NCI-H1105 treated with DMSO at 0.1 percent for 48 hours (cell line): ENCODE data around the gene TUBA4A.

Experiments used
- DNase-seq: peaks from one replicate; lab custom pipeline; 2025; lab: John Stamatoyannopoulos, UW

TUBA4A gene

DNA sequence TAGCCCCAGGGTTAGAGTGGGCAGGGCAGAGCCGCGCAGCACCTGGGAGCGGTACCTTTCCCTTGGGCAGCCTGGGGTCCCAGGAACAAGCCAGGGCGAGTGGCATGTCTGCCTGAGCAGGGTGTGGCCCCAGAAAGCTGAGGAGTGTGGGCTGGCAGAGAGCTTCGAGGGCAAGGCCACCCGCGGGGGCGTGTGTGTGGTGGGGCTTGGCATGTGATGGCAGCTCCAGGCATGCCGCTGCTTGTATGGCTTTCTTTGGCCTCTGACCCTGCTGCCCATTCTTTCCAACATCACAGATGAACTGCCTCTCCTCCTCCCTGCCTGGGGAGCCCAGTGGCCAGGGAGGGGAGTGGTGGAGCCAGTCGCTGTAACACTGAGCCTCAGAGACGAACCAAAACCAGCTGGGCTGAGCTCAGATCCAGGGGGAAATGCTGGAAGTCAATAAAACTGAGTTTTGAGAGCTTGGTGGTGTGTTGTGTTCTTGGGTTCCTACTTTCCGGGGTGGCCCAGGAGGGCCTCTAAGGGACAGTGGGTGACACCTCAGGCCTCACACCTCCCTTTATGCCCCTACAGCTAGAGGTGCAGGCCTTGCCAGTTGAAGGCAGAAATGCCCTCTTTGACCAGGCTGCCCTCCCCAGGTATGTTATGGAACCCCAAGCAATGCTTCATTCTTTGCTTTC lies 32.9 kb upstream of the TUBA4A start:
- no peak for DNase-seq

DNA sequence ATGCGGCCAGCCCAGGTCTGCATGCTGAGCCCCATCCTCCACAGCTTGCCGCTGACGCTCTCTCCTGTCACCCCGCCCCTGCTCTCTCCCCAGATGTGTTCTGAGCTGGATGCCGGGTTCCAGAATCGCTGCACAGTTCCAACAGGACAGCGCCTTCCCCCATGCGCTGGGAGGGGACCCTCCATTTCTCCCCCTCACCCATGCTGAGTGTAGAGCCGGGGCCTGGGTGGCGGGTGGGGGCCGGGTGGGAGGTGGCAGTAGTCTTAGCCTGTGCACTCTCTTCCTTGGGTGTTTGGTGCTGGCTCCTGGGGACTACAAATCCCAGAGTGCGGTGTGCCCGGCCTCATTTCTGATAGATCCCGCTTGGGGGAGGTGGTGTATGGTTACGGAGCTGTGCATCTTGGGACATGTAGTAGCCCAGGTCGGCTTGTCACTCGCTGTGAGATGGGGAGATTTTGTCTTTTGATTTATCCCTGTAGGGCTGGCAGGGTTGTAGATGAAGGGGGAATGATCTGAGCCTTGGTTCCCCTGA lies 32.2 kb upstream of the TUBA4A start:
- no peak for DNase-seq

DNA sequence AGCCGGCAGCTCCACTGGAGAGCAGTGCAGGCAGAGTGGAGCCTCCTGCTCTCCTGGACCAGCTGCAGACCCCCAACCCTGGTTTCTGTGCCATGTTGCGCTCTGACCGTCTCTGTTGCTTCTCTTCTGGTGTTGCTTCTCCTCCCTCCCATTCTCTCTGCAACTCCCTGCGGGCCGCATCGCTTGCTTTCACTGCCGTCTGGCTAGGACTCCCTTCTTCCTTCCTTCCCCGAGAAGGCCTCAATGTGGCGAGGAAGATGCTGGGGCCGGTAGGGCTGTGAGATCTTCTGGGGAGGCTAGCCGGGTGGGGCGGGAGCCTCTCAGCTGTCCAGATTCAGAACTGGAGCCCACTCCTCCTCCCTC lies 31.6 kb upstream of the TUBA4A start:
- no peak for DNase-seq

DNA sequence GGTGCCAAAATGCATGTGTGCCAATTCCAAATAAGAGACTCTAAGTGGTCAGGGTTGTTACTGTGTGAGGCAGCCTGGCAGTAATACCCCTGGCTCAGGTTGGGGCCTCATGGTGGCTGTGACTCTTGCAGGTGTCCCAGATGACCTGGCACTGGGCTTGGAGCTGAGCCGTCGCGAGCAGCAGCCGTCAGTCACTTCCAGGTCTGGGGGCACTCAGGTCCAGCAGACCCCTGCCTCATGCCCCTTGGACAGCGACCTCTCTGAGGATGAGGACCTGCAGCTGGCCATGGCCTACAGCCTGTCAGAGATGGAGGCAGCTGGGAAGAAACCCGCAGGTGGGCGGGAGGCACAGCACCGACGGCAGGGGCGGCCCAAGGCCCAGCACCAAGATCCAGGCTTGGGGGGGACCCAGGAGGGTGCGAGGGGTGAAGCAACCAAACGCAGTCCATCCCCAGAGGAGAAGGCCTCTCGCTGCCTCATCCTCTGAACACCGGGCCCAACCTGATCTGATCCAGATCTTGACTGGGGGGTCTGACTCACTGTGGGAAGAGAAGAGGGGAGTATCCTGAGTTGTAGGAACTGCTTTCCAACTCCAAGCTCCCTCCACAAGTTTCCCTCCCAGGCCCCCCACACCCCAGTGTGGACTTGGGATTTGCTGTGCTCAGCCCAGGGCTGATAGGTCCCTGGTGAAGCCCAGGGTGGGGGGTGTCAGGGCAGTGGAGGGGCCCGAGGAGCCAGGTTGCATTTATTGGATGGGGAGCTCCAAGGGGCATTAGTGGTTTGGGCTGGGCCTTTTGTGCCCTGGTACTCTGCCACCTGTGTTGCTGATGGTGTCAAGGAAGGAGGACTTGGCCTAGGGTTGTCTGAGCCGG lies 31.0 kb upstream of the TUBA4A start:
- DNase-seq: no peak

DNA sequence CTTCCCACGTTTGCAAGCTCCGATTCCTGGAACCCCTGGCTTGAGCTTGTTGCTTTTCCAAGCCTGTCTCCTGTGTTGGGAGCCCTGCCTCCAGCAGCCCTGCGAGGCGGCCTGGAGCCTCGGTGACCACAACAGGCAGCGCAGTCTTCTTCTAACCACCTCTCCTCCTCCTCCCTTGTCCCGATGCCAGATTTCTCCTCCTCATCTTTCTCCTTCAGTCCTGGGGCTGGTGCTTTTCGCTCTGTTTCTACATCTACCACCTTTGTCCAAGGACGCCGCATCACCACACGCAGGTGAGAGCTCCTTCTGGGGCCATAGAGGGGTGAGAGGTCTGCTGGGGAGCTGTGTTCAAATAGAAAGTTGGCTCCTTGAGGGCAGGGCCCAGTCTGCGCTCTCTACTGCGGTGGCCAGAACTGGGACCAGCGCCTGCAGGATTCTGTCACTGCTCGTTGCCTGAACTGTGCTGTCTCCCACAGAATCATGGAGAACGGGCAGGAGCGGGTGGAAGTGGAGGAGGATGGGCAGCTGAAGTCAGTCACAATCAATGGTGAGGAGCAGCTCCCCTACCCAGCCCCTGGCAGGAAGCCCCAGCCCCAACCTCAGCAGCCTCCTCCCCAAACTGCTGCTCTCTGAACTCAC lies 29.3 kb upstream of the TUBA4A start:
- no peak for DNase-seq

DNA sequence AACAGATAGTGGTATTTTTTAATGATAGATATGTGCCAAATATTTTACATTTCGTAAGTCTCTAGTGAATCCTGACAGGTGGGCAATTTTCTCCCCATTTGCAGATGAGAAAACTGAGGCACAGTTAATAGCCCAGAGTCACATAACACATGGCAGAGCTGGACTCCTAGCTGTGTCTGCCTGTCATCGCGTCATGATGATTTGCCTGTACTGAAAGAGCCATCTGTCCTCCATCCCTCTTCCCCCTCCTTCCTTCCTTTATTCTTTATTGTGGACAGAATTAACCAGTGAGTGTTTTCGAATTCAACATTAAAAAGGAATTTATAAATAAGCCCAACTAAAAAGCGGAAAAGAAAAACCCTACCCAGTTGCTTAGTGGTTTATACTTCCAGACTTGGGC lies 28.7 kb upstream of the TUBA4A start:
- no peak for DNase-seq

DNA sequence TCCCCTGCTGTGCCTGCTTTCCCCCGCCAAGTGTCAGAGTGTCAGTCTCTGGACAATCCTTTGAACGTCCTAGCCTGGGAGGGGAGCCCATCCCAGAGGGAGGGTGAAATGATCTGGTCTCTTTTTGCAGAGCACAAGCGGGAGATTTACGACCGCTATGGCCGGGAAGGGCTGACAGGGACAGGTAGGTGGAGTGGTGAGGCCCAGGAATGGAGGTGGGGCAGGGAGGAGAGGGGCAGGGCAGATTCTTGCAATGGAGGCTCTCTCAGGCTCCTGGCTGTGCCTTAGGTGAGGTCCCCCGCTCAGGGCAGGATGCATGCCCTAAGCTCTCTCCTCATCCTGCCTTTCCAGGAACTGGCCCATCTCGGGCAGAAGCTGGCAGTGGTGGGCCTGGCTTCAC lies 27.9 kb upstream of the TUBA4A start:
- DNase-seq: no peak

DNA sequence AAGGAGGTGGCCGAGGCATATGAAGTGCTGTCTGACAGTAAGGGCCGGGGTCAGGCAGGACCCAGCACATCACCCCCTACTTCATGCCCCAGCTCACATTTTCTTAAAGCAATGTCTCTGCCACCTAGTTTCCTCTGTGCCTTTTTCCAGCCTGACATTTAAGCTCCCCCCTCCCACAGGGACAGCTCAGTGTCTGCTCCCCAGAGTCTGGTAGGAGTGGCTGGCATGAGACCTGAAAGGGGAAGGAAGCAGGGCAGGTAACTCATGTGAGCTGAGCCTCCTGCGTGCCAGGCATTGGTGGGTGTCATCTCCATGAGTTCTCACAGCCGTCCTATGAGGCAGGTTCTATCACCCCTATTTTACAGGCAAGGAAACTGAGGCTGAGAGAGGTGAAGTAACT lies 26.9 kb upstream of the TUBA4A start:
- DNase-seq: no peak

DNA sequence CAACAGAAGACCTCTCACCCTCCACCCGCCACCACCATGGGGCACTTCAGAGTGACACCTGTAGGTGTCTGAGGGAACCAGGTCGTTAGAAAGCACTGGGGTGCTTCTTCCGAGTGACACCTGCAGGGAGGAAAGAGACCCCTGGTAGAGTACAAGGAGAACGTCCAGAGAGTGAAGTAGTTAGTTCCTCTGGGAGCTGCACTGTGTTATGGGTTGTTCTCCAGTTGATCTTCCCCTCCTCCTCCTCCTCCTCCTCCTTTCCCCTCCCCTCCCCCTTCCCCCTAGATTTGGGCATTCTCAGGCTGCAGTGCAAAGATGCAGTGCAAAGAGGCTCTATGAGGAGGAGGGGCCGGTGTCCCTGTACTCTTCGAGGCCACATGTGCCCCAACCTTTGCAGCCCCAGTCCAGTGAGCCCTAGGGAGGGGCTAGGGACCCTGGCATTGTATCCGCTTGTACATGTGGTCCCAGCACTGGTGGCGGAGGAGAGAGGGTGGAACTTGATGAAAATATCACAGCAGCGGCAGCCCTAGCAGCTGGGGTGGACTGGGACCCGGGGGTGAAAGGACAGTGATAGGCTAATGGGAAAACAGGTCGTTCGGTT lies 26.3 kb upstream of the TUBA4A start:
- no peak for DNase-seq

DNA sequence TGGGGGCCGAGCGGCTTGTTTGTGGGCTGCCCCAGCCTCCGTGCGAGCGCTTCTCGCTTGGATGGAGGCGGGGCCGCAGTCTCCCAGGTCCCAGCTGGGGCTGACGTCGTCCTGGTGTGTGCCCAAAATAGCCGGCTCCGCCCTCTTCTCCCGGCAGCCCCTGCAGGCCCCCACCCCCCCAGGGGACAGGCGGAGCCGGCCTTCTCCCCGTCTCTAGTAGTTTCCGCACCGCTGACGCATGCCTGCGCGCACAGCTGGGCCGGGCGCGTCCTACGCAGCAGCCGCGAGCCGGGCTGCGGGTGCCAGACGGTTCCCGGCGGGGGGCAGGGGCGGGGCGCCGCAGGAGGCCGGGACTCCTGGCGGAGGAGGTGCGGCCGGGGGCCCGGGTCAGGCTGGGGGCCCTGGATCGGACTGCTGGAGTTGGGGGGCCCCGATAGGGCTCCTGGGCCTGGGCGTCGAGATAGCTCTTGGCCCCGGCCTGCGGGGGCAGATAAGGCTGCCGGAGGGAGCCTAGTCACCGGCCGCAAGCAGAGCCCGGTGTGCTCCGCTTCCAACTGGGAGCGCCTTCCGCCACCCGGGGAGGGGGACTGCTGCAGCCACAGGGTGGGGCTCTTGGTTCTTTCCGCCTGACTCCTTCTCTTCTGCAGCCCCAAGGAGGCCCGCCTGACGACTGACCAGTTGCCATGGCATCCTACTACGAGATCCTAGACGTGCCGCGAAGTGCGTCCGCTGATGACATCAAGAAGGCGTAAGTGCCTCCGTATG lies 25.6 kb upstream of the TUBA4A start, which contains the start of gene DNAJB2:
Gene DNAJB2, plus strand, starts transcription at position 216 of the 765 bp plus-strand sequence. Its CDS starts 468 bp downstream, at position 684.
- DNase-seq: peak; percentile 90

DNA sequence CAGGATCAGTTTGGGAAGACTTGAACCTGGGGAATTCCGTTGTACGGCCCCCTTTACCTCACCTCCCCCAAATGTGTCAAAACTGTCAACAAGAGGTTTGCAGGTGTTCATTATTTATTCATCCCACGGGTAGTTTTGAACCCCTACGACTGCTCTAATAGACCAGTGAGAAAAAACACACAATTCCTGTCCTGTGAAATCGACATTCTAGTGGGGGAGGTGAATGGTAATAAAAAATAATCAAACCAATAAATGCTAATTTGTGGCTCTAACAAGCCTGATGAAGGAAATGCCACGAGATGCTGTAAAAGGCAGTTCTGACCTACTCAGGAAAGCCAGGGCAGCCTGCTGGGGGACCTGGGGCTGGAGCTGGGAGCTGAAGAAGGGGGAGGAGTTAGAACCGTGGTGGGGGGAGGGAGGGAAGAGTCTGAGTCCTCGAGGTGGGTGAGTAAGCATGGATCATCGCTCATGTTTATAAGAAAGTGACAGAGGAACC lies 25.0 kb upstream of the TUBA4A start:
- DNase-seq: no peak

DNA sequence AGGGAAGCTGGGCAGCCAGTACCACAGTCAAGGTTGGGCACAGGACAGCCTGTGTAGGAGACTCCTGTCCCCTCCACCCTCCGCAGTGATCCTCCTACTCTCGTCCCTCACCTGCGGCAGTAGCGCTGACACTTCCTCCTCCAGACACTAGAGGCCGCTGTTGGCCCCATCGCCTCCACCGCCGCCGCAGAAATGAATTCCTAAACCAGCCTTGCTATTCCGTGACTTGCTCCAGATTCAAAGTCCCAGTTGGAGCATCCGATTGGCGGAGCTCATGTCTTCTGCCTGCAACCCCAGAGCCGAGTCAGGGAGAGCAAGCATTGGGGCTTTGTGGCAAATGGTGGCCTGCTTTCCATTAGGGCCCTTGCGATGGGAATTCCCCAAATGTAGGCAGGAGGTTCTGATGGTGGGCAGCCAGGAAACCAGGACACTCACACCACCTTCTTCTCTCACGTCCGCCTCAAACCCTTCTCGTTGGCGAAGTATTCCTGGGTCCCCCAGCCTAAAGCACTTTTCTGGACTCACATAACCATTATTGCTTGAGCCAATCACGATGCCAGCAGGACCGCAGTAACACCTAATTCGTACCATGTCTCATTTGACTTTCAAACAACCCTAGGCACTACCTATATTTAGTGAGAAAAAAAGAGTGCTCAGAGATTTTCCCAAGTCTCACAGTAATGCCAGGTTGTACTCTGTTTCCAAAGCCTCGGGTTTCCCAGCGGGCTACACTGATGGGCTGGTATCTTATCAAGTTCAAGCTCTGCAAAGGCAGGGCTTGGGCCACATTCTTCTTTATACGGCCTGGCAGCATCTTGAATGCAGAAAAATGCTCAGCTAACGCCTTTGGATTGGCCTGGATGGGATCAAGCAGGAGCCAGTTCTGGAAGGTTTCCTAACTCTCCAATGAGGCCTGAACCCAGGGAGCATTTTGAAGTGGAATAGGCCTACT lies 24.3 kb upstream of the TUBA4A start:
- DNase-seq: peak; percentile 65

DNA sequence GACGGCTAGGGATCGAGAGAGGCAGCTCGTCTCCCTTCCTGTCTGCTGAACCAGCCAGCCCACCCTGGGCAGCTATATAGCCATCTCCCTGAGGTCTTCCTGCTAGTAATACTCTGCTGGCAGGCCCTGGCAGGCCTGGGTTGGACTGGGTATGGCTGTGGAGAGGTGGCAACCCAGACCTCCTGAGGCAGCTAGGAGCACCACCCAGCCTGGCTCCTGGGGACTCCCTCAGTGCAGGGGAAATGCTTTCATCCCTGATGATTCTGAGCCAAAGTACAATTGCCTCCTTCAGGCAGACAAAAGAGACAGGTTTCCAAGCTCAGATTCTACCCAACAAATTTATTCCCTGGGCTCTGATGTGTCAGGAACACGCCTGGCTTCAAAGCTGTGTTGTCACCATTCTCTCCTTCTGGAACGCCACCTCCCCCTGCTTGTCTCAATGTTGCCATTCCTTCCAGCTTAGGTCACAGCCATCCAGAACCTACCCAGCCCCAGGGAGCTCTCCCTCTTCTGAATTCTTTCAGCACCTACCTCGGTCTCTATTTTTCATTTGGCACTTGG lies 20.7 kb upstream of the TUBA4A start:
- no peak for DNase-seq

DNA sequence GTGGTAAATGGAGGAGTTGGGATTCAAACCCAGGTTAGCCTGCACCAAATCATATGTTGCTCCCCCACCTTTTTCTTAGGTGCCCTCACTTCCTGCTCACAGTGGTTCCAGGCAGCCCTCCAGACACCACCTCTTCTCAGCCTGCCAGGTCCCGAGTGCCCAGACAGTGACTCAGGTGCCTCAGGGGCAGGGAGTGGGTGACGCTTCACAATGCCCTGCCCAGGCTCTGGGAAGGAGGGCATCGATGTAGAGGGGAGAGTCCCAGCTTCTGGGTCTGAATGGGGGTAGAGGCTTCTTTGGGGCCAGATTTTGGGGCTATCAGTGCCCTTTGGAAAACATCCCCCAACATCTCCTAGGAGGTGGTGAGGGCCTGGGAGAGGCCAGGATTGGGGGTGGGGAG lies 20.2 kb upstream of the TUBA4A start:
- DNase-seq: no peak

DNA sequence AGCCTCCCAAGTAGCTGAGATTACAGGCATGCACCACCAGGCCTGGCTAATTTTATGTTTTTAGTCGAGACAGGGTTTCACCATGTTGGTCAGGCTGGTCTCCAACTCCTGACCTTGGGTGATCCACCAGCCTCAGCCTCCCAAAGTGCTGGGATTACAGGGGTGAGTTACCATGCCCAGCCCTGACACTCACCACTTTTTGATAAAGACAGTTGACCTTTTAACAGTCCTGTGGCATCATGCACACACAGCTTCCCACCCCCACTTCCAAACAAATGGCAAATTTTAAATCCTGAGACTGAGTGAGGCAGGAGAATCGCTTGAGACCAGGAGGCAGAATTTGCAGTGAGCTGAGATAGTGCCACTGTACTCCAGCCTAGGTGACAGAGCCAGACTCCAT lies 19.3 kb upstream of the TUBA4A start:
- no peak for DNase-seq

DNA sequence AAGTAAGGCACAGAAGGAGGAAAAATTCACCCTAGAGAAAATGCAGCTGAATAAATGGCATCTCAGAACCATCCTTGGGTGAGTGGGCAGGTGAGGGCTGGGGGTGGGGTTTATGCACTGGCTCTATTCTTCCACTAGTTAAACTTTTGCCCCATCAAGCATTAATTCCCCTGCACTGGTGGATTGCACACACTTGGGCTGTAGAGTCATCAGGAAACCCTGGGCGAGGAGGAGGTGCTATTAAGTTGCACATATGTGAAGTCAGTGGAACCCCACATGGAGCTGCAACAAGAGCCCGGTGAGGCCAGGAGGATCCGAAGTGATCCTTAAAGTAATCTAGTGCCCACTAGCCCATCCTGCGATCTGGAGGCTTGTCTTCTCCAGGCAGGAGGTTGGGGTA lies 18.6 kb upstream of the TUBA4A start:
- no peak for DNase-seq

DNA sequence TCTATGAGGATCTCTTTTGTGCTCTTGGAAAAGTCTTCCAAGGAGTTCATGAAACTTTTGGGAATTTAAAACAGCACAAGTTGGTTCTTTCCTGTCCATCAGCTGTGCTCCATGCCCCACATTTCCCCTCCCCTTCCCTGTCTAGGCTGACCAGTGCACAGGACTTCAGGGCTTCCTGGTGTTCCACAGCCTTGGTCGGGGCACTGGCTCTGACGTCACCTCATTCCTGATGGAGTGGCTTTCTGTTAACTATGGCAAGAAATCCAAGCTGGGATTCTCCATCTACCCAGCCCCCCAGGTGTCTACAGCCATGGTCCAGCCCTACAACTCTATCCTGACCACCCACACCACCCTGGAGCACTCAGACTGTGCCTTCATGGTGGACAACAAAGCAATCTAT lies 17.3 kb upstream of the TUBA4A start:
- no peak for DNase-seq

DNA sequence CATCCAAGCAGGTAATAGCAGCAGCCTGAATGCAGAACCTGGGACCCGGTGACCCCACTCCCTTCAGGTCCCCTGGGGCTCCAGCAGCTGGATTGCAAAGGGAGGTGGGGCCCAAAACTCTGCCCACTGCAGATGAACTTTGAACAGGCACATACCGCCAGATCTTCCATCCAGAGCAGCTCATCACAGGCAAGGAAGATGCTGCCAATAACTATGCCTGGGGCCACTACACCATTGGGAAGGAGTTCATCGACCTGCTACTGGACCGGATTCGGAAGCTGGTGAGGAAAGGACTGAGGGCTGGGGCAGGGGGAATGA lies 16.3 kb upstream of the TUBA4A start:
- DNase-seq: no peak

DNA sequence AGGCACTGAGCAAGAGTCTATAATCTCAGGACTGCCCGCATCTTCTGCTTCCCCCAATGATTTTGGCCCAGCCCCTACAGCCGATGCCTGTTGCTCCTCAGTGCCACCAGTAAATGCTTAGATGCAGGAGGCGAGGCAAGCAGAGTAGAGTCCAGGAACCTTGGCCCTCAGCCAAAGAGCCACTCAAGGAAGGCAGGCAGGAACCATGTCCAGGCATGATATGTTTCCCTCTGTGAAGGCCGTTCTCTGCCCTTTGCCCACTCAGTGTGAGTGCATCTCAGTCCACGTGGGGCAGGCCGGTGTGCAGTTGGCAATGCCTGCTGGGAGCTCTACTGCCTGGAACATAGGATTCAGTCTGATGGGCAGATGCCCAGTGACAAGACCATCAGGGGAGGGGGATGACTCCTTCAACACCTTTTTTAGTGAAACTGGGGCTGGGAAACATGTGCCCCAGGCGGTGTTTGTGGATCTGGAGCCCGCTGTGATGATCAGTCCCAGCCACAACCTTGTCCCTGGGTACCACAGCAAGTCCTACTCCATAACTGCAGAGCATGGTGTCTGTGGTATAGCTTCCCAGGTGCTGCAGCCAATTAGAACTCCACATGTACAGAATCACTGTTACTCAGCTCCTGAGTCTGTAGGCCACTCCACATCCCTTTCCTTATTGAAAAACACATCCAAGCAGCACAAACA lies 15.8 kb upstream of the TUBA4A start:
- DNase-seq: peak; percentile 76

DNA sequence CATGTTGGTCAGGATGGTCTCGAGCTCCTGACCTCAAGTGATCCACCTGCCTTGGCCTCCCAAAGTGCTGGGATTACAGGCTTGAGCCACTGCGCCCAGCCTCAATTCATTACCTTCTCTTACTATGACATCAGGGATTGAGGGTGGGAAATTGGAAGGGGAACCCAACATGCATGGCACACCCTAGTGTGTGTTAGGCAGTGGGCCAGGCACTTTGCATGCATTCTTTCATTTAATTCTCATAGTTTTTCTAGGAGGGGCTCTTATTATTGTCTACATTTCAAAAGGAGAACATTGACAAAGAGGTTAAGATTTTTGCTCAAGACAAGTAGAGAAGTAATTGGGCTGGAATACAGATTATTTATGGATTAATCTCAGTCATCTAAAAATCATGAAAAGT lies 14.6 kb upstream of the TUBA4A start:
- DNase-seq: no peak
